Activated naive CD8-positive, alpha-beta T cell treated with anti-CD3 and anti-CD28 coated beads, Interleukin-2, amount 50 U/mL, for 24 hours (primary cell): ENCODE measurements around the gene IER2.

Experiments
- ATAC-seq: fragments of 150-1000 bp; cut with Tn5 transposase; one replicate; pipeline ENCODE4 v1.10.0; 2021
- DNase-seq: peaks from one replicate; pipeline ENCODE4 v3.0.0; 2021
- H3K27ac Mint-ChIP-seq: one replicate; pipeline ENCODE4 v1.8.0; 2021; ENCODE audit warnings: mild to moderate bottlenecking, mixed read lengths
- H3K27me3 Mint-ChIP-seq: one replicate; pipeline ENCODE4 v1.8.0; 2021; ENCODE audit warnings: mixed read lengths
- H3K36me3 Mint-ChIP-seq: one replicate; pipeline ENCODE4 v1.8.0; 2021; ENCODE audit warnings: low read depth, mixed read lengths
- H3K4me1 Mint-ChIP-seq: one replicate; pipeline ENCODE4 v1.8.0; 2021; ENCODE audit warnings: mixed read lengths
- H3K4me3 Mint-ChIP-seq: one replicate; pipeline ENCODE4 v1.8.0; 2021; ENCODE audit warnings: mild to moderate bottlenecking, moderate library complexity, mixed read lengths
- H3K9me3 Mint-ChIP-seq: one replicate; pipeline ENCODE4 v1.8.0; 2021; ENCODE audit warnings: mixed read lengths

IER2 gene

GRCh38 chr19:13150187-13150930, at the start of gene IER2, which contains the start of gene STX10:
IER2 (plus strand) TSS chr19:13150411; CDS start chr19:13153187, 2,776 bp downstream.
STX10 (minus strand) TSS chr19:13150375; CDS start chr19:13150173, 202 bp downstream.
- no peaks in the 10 kb centered on the region for H3K9me3 Mint-ChIP-seq
- peak within 1 kb of the TSS; percentile 94 for H3K4me3 Mint-ChIP-seq
- peaks cover 36% of the 10 kb centered on the region for H3K4me1 Mint-ChIP-seq
- ATAC-seq (peak; percentile 39), DNase-seq (peak; percentile 94)
- H3K27me3 Mint-ChIP-seq, result peaks cover 3% of the 10 kb centered on the region
- peaks cover 27% of the 10 kb centered on the region for H3K36me3 Mint-ChIP-seq
- peak within 1 kb of the TSS; percentile 91 for H3K27ac Mint-ChIP-seq

GRCh38 chr19:13100841-13101589, 49.2 kb upstream of the IER2 start:
- H3K4me1 Mint-ChIP-seq, result peaks cover 58% of the 10 kb centered on the region
- peaks cover 10% of the 10 kb centered on the region for H3K36me3 Mint-ChIP-seq
- H3K27ac Mint-ChIP-seq, result no peak overlapping the region
- ATAC-seq (no peak), DNase-seq (no peak)
- H3K9me3 Mint-ChIP-seq, result no peaks in the 10 kb centered on the region
- peaks cover 14% of the 10 kb centered on the region for H3K27me3 Mint-ChIP-seq
- peak overlapping the region; percentile 74 for H3K4me3 Mint-ChIP-seq

- Mint-ChIP-seq H3K4me1 (peaks cover 57% of the 10 kb centered on the region), H3K4me3 (peak overlapping the region; percentile 74), H3K27me3 (peaks cover 7% of the 10 kb centered on the region), H3K27ac (no peak overlapping the region), H3K36me3 (peaks cover 10% of the 10 kb centered on the region), H3K9me3 (no peaks in the 10 kb centered on the region)
- ATAC-seq, result no peak
- DNase-seq, result no peak
These were observed 48.4 kb upstream of the IER2 start for GRCh38 chr19:13101590-13102415.

- Mint-ChIP-seq H3K9me3 (no peaks in the 10 kb centered on the region), H3K4me1 (peaks cover 53% of the 10 kb centered on the region), H3K27ac (no peak overlapping the region), H3K36me3 (peaks cover 10% of the 10 kb centered on the region), H3K4me3 (peak overlapping the region; percentile 74), H3K27me3 (peaks cover 3% of the 10 kb centered on the region)
- ATAC-seq, result no peak
- DNase-seq, result no peak
These were observed 47.9 kb upstream of the IER2 start for GRCh38 chr19:13102416-13102665.

- peak within 1 kb of the TSS; percentile 74 for H3K4me3 Mint-ChIP-seq
- peak; percentile 25 for ATAC-seq
- H3K27me3 Mint-ChIP-seq, result peaks cover 3% of the 10 kb centered on the region
- no peaks in the 10 kb centered on the region for H3K9me3 Mint-ChIP-seq
- H3K27ac Mint-ChIP-seq, result peak within 1 kb of the TSS; percentile 70
- H3K36me3 Mint-ChIP-seq, result peaks cover 14% of the 10 kb centered on the region
- DNase-seq, result peak; percentile 63
- peaks cover 52% of the 10 kb centered on the region for H3K4me1 Mint-ChIP-seq
These were observed 47.3 kb upstream of the IER2 start, which contains the start of gene LYL1 for GRCh38 chr19:13102666-13103580. LYL1 (minus strand) TSS chr19:13102858; CDS start chr19:13101171, 1,687 bp downstream.

- DNase-seq, result no peak
- no peaks in the 10 kb centered on the region for H3K9me3 Mint-ChIP-seq
- H3K27me3 Mint-ChIP-seq, result peaks cover 3% of the 10 kb centered on the region
- peaks cover 14% of the 10 kb centered on the region for H3K36me3 Mint-ChIP-seq
- H3K27ac Mint-ChIP-seq, result peak overlapping the region; percentile 91
- peaks cover 46% of the 10 kb centered on the region for H3K4me1 Mint-ChIP-seq
- ATAC-seq, result no peak
- peak overlapping the region; percentile 74 for H3K4me3 Mint-ChIP-seq
These were observed 46.4 kb upstream of the IER2 start for GRCh38 chr19:13103581-13104359.

GRCh38 chr19:13104360-13104847, 45.8 kb upstream of the IER2 start:
- peaks cover 43% of the 10 kb centered on the region for H3K4me1 Mint-ChIP-seq
- peak; percentile 83 for DNase-seq
- H3K9me3 Mint-ChIP-seq, result no peaks in the 10 kb centered on the region
- H3K27ac Mint-ChIP-seq, result peak overlapping the region; percentile 91
- peak; percentile 53 for ATAC-seq
- H3K27me3 Mint-ChIP-seq, result no peaks in the 10 kb centered on the region
- peak overlapping the region; percentile 82 for H3K4me3 Mint-ChIP-seq
- peaks cover 17% of the 10 kb centered on the region for H3K36me3 Mint-ChIP-seq

GRCh38 chr19:13104848-13105711, 45.1 kb upstream of the IER2 start:
- H3K4me1 Mint-ChIP-seq, result peaks cover 36% of the 10 kb centered on the region
- H3K4me3 Mint-ChIP-seq, result peak overlapping the region; percentile 82
- H3K9me3 Mint-ChIP-seq, result no peaks in the 10 kb centered on the region
- H3K36me3 Mint-ChIP-seq, result peaks cover 13% of the 10 kb centered on the region
- ATAC-seq (peak; percentile 22), DNase-seq (peak; percentile 38)
- H3K27me3 Mint-ChIP-seq, result no peaks in the 10 kb centered on the region
- H3K27ac Mint-ChIP-seq, result peak overlapping the region; percentile 91

GRCh38 chr19:13109361-13110098, 40.7 kb upstream of the IER2 start:
- Mint-ChIP-seq H3K4me3 (no peak overlapping the region), H3K27ac (no peak overlapping the region), H3K36me3 (peaks cover 25% of the 10 kb centered on the region), H3K27me3 (no peaks in the 10 kb centered on the region), H3K9me3 (no peaks in the 10 kb centered on the region), H3K4me1 (peaks cover 23% of the 10 kb centered on the region)
- ATAC-seq, result no peak
- no peak for DNase-seq

- H3K27me3 Mint-ChIP-seq, result no peaks in the 10 kb centered on the region
- peaks cover 23% of the 10 kb centered on the region for H3K4me1 Mint-ChIP-seq
- DNase-seq, result no peak
- no peaks in the 10 kb centered on the region for H3K9me3 Mint-ChIP-seq
- H3K27ac Mint-ChIP-seq, result no peak overlapping the region
- no peak for ATAC-seq
- peaks cover 29% of the 10 kb centered on the region for H3K36me3 Mint-ChIP-seq
- no peak overlapping the region for H3K4me3 Mint-ChIP-seq
These were observed 40.1 kb upstream of the IER2 start for GRCh38 chr19:13110099-13110610.

- Mint-ChIP-seq H3K4me1 (peaks cover 30% of the 10 kb centered on the region), H3K9me3 (no peaks in the 10 kb centered on the region), H3K27ac (no peak overlapping the region), H3K4me3 (no peak overlapping the region), H3K27me3 (peaks cover 2% of the 10 kb centered on the region), H3K36me3 (peaks cover 31% of the 10 kb centered on the region)
- ATAC-seq, result no peak
- no peak for DNase-seq
These were observed 37.7 kb upstream of the IER2 start for GRCh38 chr19:13112555-13112954.

GRCh38 chr19:13115936-13116281, 34.3 kb upstream of the IER2 start:
- DNase-seq, result no peak
- peaks cover 52% of the 10 kb centered on the region for H3K4me1 Mint-ChIP-seq
- H3K4me3 Mint-ChIP-seq, result peak overlapping the region; percentile 90
- peaks cover 2% of the 10 kb centered on the region for H3K27me3 Mint-ChIP-seq
- ATAC-seq, result no peak
- H3K36me3 Mint-ChIP-seq, result peaks cover 35% of the 10 kb centered on the region
- H3K9me3 Mint-ChIP-seq, result no peaks in the 10 kb centered on the region
- H3K27ac Mint-ChIP-seq, result peak overlapping the region; percentile 97
